Heart left ventricle (tissue), 16 donors: Measurements from ENCODE around the gene CMTM3. TPM values are rescaled to one million over a fixed set of nuclear protein-coding genes. Genes with fewer than 3 reads are reported as not detected.
A peak's percentile ranks its signal among the peaks of the same experiment; 100 is the strongest.

Experiments used
- ATAC-seq, 4 donors: fragments of 200-7000 bp; cut with Tn5 transposase; one replicate each; pipeline ENCODE4 v1.9.1; 2020 to 2022; ENCODE audit warnings: moderate library complexity in 4 of 4, mild to moderate bottlenecking in 3 of 4, moderate number of reproducible peaks in 1 of 4
- DNase-seq, 5 donors: peaks; one replicate each; pipeline ENCODE4 v3.0.0-alpha.2; 2020
- H3K27ac ChIP-seq, 12 donors: fragments of 200-600 bp; sonication (generic) in 4 of 12; one replicate each; pipeline versions ENCODE4 v1.5.0 to v1.8.0; 2016 to 2022; ENCODE audit warnings: mild to moderate bottlenecking in 2 of 12
- H3K27me3 ChIP-seq, 9 donors: fragments of 200-600 bp; sonication (generic) in 2 of 9; one replicate each; pipeline versions ENCODE4 v1.5.1 to v1.8.0; 2016 to 2022; ENCODE audit warnings: mild to moderate bottlenecking in 3 of 9
- H3K36me3 ChIP-seq, 9 donors: fragments of 200-600 bp; sonication (generic) in 2 of 9; one replicate each; pipeline versions ENCODE4 v1.5.0 to v1.8.0; 2018 to 2022; ENCODE audit warnings: mild to moderate bottlenecking in 2 of 9
- H3K4me1 ChIP-seq, 12 donors: fragments of 200-600 bp; sonication (generic) in 4 of 12; one replicate each; pipeline versions ENCODE4 v1.5.0 to v1.8.0; 2016 to 2022; ENCODE audit warnings: mild to moderate bottlenecking in 3 of 12
- H3K4me3 ChIP-seq, 12 donors: fragments of 200-600 bp; sonication (generic) in 4 of 12; one replicate each; pipeline versions ENCODE4 v1.5.0 to v1.8.0; 2017 to 2022; ENCODE audit warnings: mild to moderate bottlenecking in 9 of 12, moderate library complexity in 4 of 12
- H3K9me3 ChIP-seq, 12 donors: fragments of 200-600 bp; sonication (generic) in 4 of 12; one replicate each; pipeline versions ENCODE4 v1.5.0 to v1.8.0; 2016 to 2022; ENCODE audit warnings: mild to moderate bottlenecking in 1 of 12
- POLR2A ChIP-seq, 2 donors: fragments of 450-650 bp; IDR thresholded peaks; one replicate each; pipeline ENCODE4 v1.6.1; 2017; ENCODE audit warnings: antibody characterized with exemption in 2 of 2, mild to moderate bottlenecking in 2 of 2, moderate library complexity in 2 of 2
- WGBS, 4 donors: extraction: QIAGEN DNeasy Blood & Tissue Kit in 2 of 4; methylation state at CpG; one replicate each; pipeline versions ENCODE4 v1.1.5 to v1.1.7; 2013 to 2018; 5-methylcytosine and 5-hydroxymethylcytosine counted together
- intact Hi-C, 10 donors: fragments of 100-400 bp; cut with DNase I; formaldehyde crosslinking; loops; one replicate each; pipeline versions ENCODE4 v1.11.1 to v1.14.2; 2022
- polyA plus RNA-seq, 2 donors: library from polyadenylated mRNA; stranded (reverse); fragments of 200-250 nt; gene quantifications; one replicate each; pipeline ENCODE4 v1.2.3, GENCODE V29; 2013
- total RNA-seq, 9 donors: library from RNA; depleted of rRNA in 2 of 9; stranded (reverse); fragments of >200 nt in 2 of 9; fragmentation: NEBNext Ultra II Directional in 3 of 9; extraction: Animal tissue kit (Norgen Biotek cat#: 25700) in 3 of 9; gene quantifications; one replicate each; pipeline versions ENCODE4 v1.1.0 to v1.2.4, GENCODE V29; 2016 to 2023
- TF ChIP-seq, protein P1 (sequence below), 12 donors: fragments of 200-600 bp; sonication (generic) in 4 of 12; IDR thresholded peaks; one replicate each; pipeline versions ENCODE4 v1.5.0 to v1.8.0; 2018 to 2022; ENCODE audit warnings: antibody characterized with exemption in 12 of 12, mild to moderate bottlenecking in 5 of 12
- donor health status: ischemic (EF 13 %, LVEDD 7.1; RV severe dilation, severe dysfunction).
- donor health status: healthy with polysubstance abuse.
- donor health status: DM: no; HTN: yes; CAD: no.
- donor health status: DM: no; HTN: no; CAD: no.
- donor health status: ischemic (EF 25% LVEDD 6.9; RV normal size, moderate dysfunction).
- donor health status: ischemic (EF 25% LVEDD 5.7; RV mildly dilated, moderate dysfunction).
- donor health status: healthy.
- donor health status: DM: yes; HTN: yes; CAD: no.
- donor health status: ischemic (EF 35%, LVEDD 5.7; RV mildly dilated, moderate dysfunction).
- donor health status: nonischemic (EF 11% LVEDD 7.7; RV severe dilation, severe dysfunction).
- donor health status: DM: yes; HTN: yes; CAD: no.
- donor health status: PGD.
- donor health status: ischemic (EF 29% LVEDD 5.4; RV normal size, mild dysfunction).
- donor health status: nonischemic (EF 23%, LVEDD 6.1; RV moderate dilation, normal function).

CMTM3 gene
- total and polyA plus RNA-seq, 11 donors = 5.8 to 30.9 (median 9.6) TPM

DNA sequence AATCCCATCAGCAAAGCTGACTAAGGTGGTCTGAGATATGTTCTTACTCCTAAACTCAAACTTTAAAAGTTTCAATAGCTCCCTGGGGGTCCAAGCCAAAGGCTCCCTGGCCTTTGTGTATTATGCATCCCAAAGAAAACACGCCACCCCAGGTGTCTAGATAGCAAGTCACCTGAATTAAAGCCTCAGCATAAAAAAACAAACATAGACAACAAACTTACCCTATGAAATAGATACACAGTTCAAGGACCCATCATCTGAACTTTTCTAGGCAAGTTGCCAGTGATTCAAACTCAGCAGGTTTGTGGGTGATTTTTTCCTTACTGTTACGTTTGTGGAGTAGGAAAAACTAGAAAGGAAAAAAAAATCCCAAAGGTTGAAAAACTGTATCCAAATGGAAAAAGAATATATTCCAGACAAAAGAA is 12.5 kb downstream of the CMTM3 start:
- TF ChIP-seq POLR2A (IDR thresholded peaks at IDR 0.05) = no peak
- TF ChIP-seq, protein P1, sequence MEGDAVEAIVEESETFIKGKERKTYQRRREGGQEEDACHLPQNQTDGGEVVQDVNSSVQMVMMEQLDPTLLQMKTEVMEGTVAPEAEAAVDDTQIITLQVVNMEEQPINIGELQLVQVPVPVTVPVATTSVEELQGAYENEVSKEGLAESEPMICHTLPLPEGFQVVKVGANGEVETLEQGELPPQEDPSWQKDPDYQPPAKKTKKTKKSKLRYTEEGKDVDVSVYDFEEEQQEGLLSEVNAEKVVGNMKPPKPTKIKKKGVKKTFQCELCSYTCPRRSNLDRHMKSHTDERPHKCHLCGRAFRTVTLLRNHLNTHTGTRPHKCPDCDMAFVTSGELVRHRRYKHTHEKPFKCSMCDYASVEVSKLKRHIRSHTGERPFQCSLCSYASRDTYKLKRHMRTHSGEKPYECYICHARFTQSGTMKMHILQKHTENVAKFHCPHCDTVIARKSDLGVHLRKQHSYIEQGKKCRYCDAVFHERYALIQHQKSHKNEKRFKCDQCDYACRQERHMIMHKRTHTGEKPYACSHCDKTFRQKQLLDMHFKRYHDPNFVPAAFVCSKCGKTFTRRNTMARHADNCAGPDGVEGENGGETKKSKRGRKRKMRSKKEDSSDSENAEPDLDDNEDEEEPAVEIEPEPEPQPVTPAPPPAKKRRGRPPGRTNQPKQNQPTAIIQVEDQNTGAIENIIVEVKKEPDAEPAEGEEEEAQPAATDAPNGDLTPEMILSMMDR (IDR thresholded peaks at IDR 0.05) = no peak
- ATAC-seq (no peak), DNase-seq (no peak)
- peaks cover 0 to 39% (median 27%) of the 10 kb centered on the region in 9 donors for H3K36me3 ChIP-seq
- WGBS, 4 donors = 87 to 92% (median 89%) methylated on average over 2 of the region's 2 CpGs
- no peak overlapping the region for H3K4me3 ChIP-seq
- H3K4me1 ChIP-seq = peaks cover 0 to 24% (median 12%) of the 10 kb centered on the region in 12 donors
- H3K27ac ChIP-seq = no peak overlapping the region
- H3K9me3 ChIP-seq = no peaks in the 10 kb centered on the region
- intact Hi-C loops = loop anchor here in 1 of 10 donors (10.0 kb wide), 1 partner anchor 78 kb away; the partner anchor contains the start of gene CMTM4
- H3K27me3 ChIP-seq = no peaks in the 10 kb centered on the region

DNA sequence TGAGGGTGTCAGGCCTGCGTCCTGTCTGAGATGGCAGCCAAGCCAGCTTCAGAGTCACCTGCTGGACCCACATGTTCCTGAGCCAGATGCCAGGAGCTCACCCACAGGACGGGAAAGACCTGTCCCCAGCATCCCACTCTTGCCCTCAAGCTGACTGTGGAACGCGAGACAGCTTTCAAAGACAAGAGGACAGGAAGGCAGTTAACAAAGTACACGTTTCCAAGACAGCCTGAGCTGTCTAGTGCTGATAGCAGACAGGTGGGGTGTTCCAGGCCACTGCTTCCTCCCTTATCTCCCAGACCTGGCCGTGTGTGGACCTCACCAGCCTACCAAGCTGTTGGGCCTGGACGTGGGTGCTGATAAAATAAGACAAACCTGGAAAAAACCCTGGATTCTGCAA is 13.2 kb downstream of the CMTM3 start:
- Histone ChIP-seq H3K4me3 (no peak overlapping the region), H3K27ac (no peak overlapping the region), H3K27me3 (no peaks in the 10 kb centered on the region), H3K36me3 (peaks cover 0 to 33% (median 20%) of the 10 kb centered on the region in 9 donors), H3K4me1 (peaks cover 0 to 25% (median 12%) of the 10 kb centered on the region in 12 donors), H3K9me3 (no peaks in the 10 kb centered on the region)
- no peak for TF ChIP-seq POLR2A (IDR thresholded peaks at IDR 0.05)
- TF ChIP-seq, protein P1 (IDR thresholded peaks at IDR 0.05) = no peak
- intact Hi-C loops = loop anchor here in 1 of 10 donors (10.0 kb wide), 1 partner anchor 77 kb away; the partner anchor contains the start of gene CMTM4
- no peak for ATAC-seq
- 61 to 84% (median 67%) methylated on average over 7 of the region's 7 CpGs for WGBS, 4 donors
- DNase-seq = no peak

DNA sequence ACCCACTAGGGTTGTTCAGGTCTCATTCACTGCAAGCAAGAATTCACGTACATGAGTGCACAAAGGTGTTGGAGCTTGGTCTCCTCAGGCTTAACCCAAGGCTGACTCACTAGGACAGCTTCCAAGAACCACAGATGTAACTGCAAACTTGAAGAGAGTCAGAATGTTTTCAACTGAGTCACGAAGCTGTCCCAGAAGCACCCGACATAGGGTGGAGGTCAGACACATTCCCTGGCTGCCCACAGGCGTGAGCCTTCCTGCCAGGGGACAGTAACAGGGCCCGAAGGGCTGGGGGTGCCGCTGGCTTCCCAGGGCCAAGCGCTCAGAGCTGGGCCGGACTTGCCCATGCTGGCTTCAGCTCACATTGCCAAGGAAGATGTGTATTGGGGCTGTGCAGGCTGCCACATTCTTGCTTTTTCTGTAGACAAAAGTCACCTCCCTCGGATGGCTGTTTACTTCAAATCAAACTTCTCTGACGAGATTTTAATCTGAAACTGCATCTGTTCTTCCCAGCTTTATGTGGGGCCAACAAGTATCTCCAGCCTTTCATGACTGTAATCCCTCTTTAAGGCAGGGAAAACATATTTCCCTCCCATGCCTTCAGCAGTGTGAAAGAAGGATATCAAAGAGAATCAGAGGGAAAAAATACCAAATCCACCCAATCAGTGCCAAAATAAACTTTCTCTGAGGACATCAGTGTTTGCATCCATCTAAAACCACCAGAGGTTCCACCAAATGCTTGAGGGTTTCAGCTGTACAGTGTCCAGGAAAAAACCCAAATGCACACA is 14.3 kb downstream of the CMTM3 start:
- Histone ChIP-seq H3K9me3 (no peaks in the 10 kb centered on the region), H3K36me3 (peaks cover 0 to 23% (median 10%) of the 10 kb centered on the region in 9 donors), H3K4me3 (no peak overlapping the region), H3K4me1 (peaks cover 0 to 30% (median 12%) of the 10 kb centered on the region in 12 donors), H3K27me3 (no peaks in the 10 kb centered on the region), H3K27ac (peak overlapping the region in 4 of 12 donors; percentile 14 to 34 (median 26))
- WGBS, 4 donors = 69 to 89% (median 81%) methylated on average over 8 to 10 of the region's 10 CpGs
- ATAC-seq (peak in 3 of 4 donors; percentile 55 to 80 (median 78)), DNase-seq (no peak)
- TF ChIP-seq, protein P1 (IDR thresholded peaks at IDR 0.05) = no peak
- TF ChIP-seq POLR2A (IDR thresholded peaks at IDR 0.05) = no peak
- intact Hi-C loops = loop anchor here in 1 of 10 donors (10.0 kb wide), 1 partner anchor 76 kb away; the partner anchor contains the start of gene CMTM4
